ENCODE data around the gene SLC2A13. TPM values are rescaled to one million over a fixed set of nuclear protein-coding genes. Genes with fewer than 3 reads are reported as not detected.

Gene SLC2A13
- total and polyA plus RNA-seq, 10 donors, result 1.1 to 17.1 (median 7.6) TPM

DNA sequence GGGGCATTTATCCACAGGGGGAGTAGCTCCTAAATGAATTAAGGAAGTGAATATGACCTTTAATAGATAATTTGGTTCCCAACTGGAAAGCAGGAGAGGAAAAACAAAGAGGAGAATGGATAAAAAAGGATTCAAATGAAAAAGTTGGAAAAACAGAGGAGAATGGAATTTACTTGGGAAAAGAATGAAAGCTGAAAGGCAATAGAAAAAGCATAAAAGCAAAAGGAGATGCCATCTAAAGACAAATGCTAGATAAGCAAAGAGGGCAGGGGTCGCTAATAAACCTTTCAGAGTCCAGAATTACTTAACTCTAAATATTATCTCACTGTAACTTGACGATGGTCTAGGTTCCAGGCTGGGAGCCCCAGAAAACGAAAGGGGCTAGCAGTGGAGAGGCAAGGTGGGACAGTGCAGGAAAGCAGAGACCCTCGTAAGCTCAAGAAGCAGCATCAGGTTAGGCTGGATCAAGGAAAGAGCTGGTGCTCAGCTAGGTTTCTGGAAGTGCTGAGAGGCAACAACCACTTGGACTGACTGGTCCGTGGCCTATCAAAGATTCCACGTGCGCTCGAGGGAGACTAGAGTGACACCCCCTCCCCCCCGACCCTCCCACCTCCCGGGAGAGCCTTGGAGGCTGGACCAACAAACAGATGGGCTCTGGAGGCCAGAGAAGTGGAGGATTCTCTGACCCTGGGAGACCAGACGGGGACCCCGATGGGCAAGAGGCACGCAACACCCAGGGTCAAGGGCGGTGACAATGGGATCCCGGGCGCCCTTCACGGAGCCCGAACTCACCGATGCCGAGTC, 1.2 kb downstream of the SLC2A13 start:
- TF ChIP-seq, protein P1, sequence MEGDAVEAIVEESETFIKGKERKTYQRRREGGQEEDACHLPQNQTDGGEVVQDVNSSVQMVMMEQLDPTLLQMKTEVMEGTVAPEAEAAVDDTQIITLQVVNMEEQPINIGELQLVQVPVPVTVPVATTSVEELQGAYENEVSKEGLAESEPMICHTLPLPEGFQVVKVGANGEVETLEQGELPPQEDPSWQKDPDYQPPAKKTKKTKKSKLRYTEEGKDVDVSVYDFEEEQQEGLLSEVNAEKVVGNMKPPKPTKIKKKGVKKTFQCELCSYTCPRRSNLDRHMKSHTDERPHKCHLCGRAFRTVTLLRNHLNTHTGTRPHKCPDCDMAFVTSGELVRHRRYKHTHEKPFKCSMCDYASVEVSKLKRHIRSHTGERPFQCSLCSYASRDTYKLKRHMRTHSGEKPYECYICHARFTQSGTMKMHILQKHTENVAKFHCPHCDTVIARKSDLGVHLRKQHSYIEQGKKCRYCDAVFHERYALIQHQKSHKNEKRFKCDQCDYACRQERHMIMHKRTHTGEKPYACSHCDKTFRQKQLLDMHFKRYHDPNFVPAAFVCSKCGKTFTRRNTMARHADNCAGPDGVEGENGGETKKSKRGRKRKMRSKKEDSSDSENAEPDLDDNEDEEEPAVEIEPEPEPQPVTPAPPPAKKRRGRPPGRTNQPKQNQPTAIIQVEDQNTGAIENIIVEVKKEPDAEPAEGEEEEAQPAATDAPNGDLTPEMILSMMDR (IDR thresholded peaks at IDR 0.05 in 8 of 11, conservative IDR thresholded peaks at IDR 0.05 in 3 of 11), result no peak
- no peak for TF ChIP-seq POLR2A (IDR thresholded peaks at IDR 0.05)
- TF ChIP-seq POLR2AphosphoS5 (IDR thresholded peaks at IDR 0.05), result no peak
- WGBS, 5 donors, result 13 to 46% (median 22%) methylated on average over 11 to 20 of the region's 20 CpGs
- intact Hi-C loops (cut with DNase I; ENCODE audit: low total_unique reads), result loop anchor here (5.0 kb wide), 1 partner anchor 92 kb away; no protein-coding TSS in a partner anchor
- Histone ChIP-seq H3K4me3 (peak overlapping the region; percentile 82 to 97 (median 92)), H3K36me3 (no peaks in the 10 kb centered on the region), H3K4me1 (peaks cover 14 to 51% (median 37%) of the 10 kb centered on the region in 6 donors), H3K27me3 (replicated peaks in 1 of 7) (peaks cover 0 to 5% (median 0%) of the 10 kb centered on the region in 7 donors), H3K27ac (peak overlapping the region; percentile 69 to 91 (median 86)), H3K9me3 (no peaks in the 10 kb centered on the region)
- DNase-seq, result no peak

DNA sequence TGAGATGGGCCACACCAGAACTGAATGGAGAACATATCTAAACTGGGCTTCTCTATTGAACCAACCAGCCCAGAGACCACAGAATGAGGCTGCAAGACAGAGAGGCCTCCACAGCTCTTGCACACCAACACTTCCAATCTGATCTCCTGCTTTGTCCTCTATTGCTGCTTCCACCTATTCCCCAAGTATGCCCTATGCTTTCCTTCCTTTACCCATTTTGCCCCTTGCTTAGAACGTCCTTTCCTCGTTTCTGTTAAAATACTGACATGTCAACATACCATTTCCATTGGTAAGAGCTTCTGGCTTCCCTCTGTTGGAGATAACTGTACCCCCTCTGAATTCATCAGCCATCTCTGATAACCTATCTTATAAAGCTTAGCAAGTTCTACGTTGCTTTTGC, 2.8 kb downstream of the SLC2A13 start:
- Histone ChIP-seq H3K27ac (no peak overlapping the region), H3K9me3 (no peaks in the 10 kb centered on the region), H3K4me3 (no peak overlapping the region), H3K27me3 (replicated peaks in 1 of 7) (peaks cover 0 to 3% (median 0%) of the 10 kb centered on the region in 7 donors), H3K36me3 (no peaks in the 10 kb centered on the region), H3K4me1 (peaks cover 14 to 50% (median 37%) of the 10 kb centered on the region in 6 donors)
- intact Hi-C loops (cut with DNase I; ENCODE audit: low total_unique reads), result no loop called here
- WGBS, 5 donors, result 82 to 93% (median 89%) methylated on average over 3 of the region's 3 CpGs
- TF ChIP-seq POLR2A (IDR thresholded peaks at IDR 0.05) (no peak), POLR2AphosphoS5 (IDR thresholded peaks at IDR 0.05) (no peak)
- TF ChIP-seq, protein P1 (IDR thresholded peaks at IDR 0.05 in 8 of 11, conservative IDR thresholded peaks at IDR 0.05 in 3 of 11), result no peak
- no peak for DNase-seq

DNA sequence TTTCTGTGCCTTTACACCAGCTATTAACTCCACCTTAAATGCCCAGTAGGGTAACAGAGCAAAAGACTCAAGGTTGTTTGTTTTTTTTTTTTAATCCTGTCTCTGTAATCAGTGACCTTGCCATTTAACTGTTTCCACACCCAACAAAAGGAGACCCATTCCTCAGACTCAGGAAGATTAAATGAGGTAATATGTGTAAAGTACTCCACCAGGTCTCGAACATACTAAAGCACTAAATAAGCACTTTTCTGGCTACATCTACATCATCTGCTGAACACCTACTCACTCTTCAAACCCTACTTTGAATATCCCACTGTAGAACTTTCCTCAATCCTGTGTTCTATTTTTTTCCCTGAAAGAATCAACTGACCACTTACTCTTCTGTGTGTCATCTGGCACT, 4.1 kb downstream of the SLC2A13 start:
- 78 to 94% (median 91%) methylated on average over 1 of the region's 1 CpG for WGBS, 5 donors
- TF ChIP-seq POLR2AphosphoS5 (IDR thresholded peaks at IDR 0.05) (no peak), POLR2A (IDR thresholded peaks at IDR 0.05) (no peak)
- TF ChIP-seq, protein P1 (IDR thresholded peaks at IDR 0.05 in 8 of 11, conservative IDR thresholded peaks at IDR 0.05 in 3 of 11), result no peak
- no peaks in the 10 kb centered on the region for H3K9me3 ChIP-seq
- intact Hi-C loops (cut with DNase I; ENCODE audit: low total_unique reads), result no loop called here
- no peaks in the 10 kb centered on the region for H3K36me3 ChIP-seq
- H3K27me3 ChIP-seq (replicated peaks in 1 of 7), result no peaks in the 10 kb centered on the region
- no peak overlapping the region for H3K27ac ChIP-seq
- H3K4me1 ChIP-seq, result peaks cover 10 to 37% (median 24%) of the 10 kb centered on the region in 6 donors
- DNase-seq, result no peak
- no peak overlapping the region for H3K4me3 ChIP-seq

DNA sequence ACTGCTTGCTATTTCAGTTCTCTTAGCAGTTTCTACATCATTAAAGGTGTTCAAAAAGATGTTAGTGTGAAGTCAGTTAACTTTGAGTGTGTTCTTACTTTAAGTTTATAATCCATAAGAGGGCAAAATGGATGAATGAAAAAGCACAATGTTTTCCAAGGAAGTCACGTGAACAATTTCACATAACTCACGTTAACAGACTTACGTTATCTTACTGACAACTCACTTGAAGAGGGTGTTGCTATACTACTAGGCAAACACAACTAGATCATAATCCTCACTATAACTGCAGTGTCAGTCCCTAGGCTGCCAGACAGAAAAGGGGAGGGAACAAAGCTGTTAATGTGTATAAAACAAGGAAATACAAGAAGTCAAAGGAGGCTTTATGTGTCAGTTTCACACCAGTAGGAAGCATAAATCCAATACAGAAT, 6.4 kb downstream of the SLC2A13 start:
- no peak for DNase-seq
- intact Hi-C loops (cut with DNase I; ENCODE audit: low total_unique reads), result no loop called here
- WGBS, 5 donors, result 45 to 79% (median 64%) methylated on average over 3 of the region's 3 CpGs

More for the DNA sequence above, 6.4 kb downstream of the SLC2A13 start:
- Histone ChIP-seq H3K36me3 (no peaks in the 10 kb centered on the region), H3K27me3 (replicated peaks in 1 of 7) (no peaks in the 10 kb centered on the region), H3K9me3 (no peaks in the 10 kb centered on the region), H3K27ac (no peak overlapping the region), H3K4me1 (peaks cover 0 to 21% (median 10%) of the 10 kb centered on the region in 6 donors), H3K4me3 (no peak overlapping the region)
- no peak for TF ChIP-seq POLR2AphosphoS5 (IDR thresholded peaks at IDR 0.05)
- TF ChIP-seq POLR2A (IDR thresholded peaks at IDR 0.05), result no peak
- TF ChIP-seq, protein P1 (IDR thresholded peaks at IDR 0.05 in 8 of 11, conservative IDR thresholded peaks at IDR 0.05 in 3 of 11), result no peak
